H1 (cell line): ENCODE measurements around the gene ELOF1. TPM values are rescaled to one million over a fixed set of nuclear protein-coding genes. Genes with fewer than 3 reads are reported as not detected.

ENCODE experiments used
- CTCF ChIA-PET: fragments of 300-600 bp; sonication (Branson Sonifier 250); formaldehyde crosslinking; loops from one replicate; lab custom pipeline; 2021; ENCODE audit not compliant: partially characterized antibody; lab: Charles Lee
- POLR2A ChIA-PET: fragments of 300-600 bp; sonication (Branson Sonifier 250); formaldehyde crosslinking; loops from one replicate; lab custom pipeline; 2021; ENCODE audit warnings: inconsistent platforms; ENCODE audit not compliant: partially characterized antibody; lab: Charles Lee
- DNase-seq, 2 experiments: peaks; one replicate each; pipeline versions ENCODE4 v3.0.0 to v3.0.0-alpha.2; 2010 to 2022; ENCODE audit warnings: low spot score in 2 of 2, low read depth in 1 of 2, mixed read lengths in 1 of 2
- FAIRE-seq: peaks from 2 replicates; lab custom pipeline; 2011; peaks lifted over from hg19 to GRCh38; lab: Jason Lieb, UNC
- H2AFZ ChIP-seq: 2 replicates; pipeline ENCODE4 v1.8.1; 2012; ENCODE audit warnings: low read length, inconsistent platforms
- H2AK5ac ChIP-seq: 2 replicates; pipeline ENCODE4 v1.6.1; 2013; ENCODE audit warnings: low read depth, low read length
- H2BK120ac ChIP-seq: replicated peaks from 2 replicates; pipeline ENCODE3; 2013; ENCODE audit warnings: low read depth, low read length, inconsistent platforms
- H2BK12ac ChIP-seq: 2 replicates; pipeline ENCODE4 v1.6.1; 2013; ENCODE audit warnings: low read depth, low read length
- H2BK15ac ChIP-seq: 2 replicates; pipeline ENCODE4 v1.6.1; 2013; ENCODE audit warnings: low read length
- H2BK20ac ChIP-seq: 2 replicates; pipeline ENCODE4 v1.6.1; 2013; ENCODE audit warnings: low read length
- H2BK5ac ChIP-seq: 2 replicates; pipeline ENCODE4 v1.6.1; 2013; ENCODE audit warnings: low read depth, low read length
- H3K14ac ChIP-seq: 2 replicates; pipeline ENCODE4 v1.6.1; 2013; ENCODE audit warnings: inconsistent platforms; ENCODE audit not compliant: insufficient read length
- H3K18ac ChIP-seq: 2 replicates; pipeline ENCODE4 v1.6.1; 2013; ENCODE audit warnings: low read length; ENCODE audit errors: extremely low read depth
- H3K23ac ChIP-seq: 2 replicates; pipeline ENCODE4 v1.6.1; 2013; ENCODE audit warnings: inconsistent platforms; ENCODE audit not compliant: insufficient read length
- H3K23me2 ChIP-seq: 2 replicates; pipeline ENCODE4 v1.6.1; 2013; ENCODE audit warnings: low read depth, low read length
- H3K27ac ChIP-seq: 2 replicates; pipeline ENCODE4 v1.6.1; 2011; ENCODE audit warnings: low read depth, low read length, inconsistent platforms
- H3K27me3 ChIP-seq, 4 experiments: replicated peaks in 1 of 4; 1 replicate in 1 of 4; 2 replicates in 3 of 4; pipeline versions ENCODE4 v1.6.1 to v1.8.1; 2011 to 2013; ENCODE audit warnings: low read length in 3 of 4, mild to moderate bottlenecking in 3 of 4, inconsistent platforms in 2 of 4, mixed read lengths in 2 of 4, moderate library complexity in 1 of 4; ENCODE audit not compliant: control insufficient read depth in 3 of 4, insufficient read depth in 3 of 4; ENCODE audit errors: extremely low read depth in 1 of 4
- H3K36me3 ChIP-seq, 4 experiments: 2 replicates each; pipeline versions ENCODE4 v1.6.1 to v1.8.1; 2011 to 2013; ENCODE audit warnings: mild to moderate bottlenecking in 4 of 4, low read length in 3 of 4, moderate library complexity in 2 of 4, control low read depth in 1 of 4, inconsistent platforms in 1 of 4; ENCODE audit not compliant: insufficient read depth in 4 of 4, control insufficient read depth in 2 of 4
- H3K4ac ChIP-seq: replicated peaks from 2 replicates; pipeline ENCODE3; 2013; ENCODE audit warnings: low read length, low read depth, mixed read lengths, inconsistent platforms; ENCODE audit not compliant: insufficient read length
- H3K4me1 ChIP-seq, 4 experiments: replicated peaks in 1 of 4; 1 replicate in 1 of 4; 2 replicates in 3 of 4; pipeline versions ENCODE4 v1.6.1 to v1.8.1; 2011 to 2013; ENCODE audit warnings: low read length in 3 of 4, inconsistent platforms in 2 of 4, mixed read lengths in 1 of 4; ENCODE audit not compliant: insufficient read depth in 4 of 4, control insufficient read depth in 3 of 4
- H3K4me2 ChIP-seq, 2 experiments: 2 replicates each; pipeline versions ENCODE4 v1.6.1 to v1.8.1; 2011 to 2013; ENCODE audit warnings: low read depth in 2 of 2, low read length in 2 of 2, control low read depth in 1 of 2, inconsistent platforms in 1 of 2, mild to moderate bottlenecking in 1 of 2; ENCODE audit not compliant: insufficient read depth in 1 of 2
- H3K4me3 ChIP-seq, 4 experiments: fragments of 200-600, 300-600 bp in 1 of 4; sonication (generic), shearing (Covaris generic), sonication (Bioruptor Twin) in 1 of 4; 2 replicates each; pipeline versions ENCODE4 v1.5.1 to v1.8.1; 2011 to 2016; ENCODE audit warnings: low read length in 4 of 4, low read depth in 3 of 4, control low read depth in 2 of 4, inconsistent platforms in 2 of 4, mild to moderate bottlenecking in 2 of 4, mixed read lengths in 1 of 4, moderate library complexity in 1 of 4; ENCODE audit not compliant: insufficient read depth in 2 of 4; ENCODE audit errors: extremely low read depth in 1 of 4
- H3K56ac ChIP-seq: replicated peaks from 2 replicates; pipeline ENCODE3; 2013; ENCODE audit warnings: low read depth, mild to moderate bottlenecking, mixed read lengths, low read length, inconsistent platforms; ENCODE audit not compliant: insufficient read length
- H3K79me1 ChIP-seq: 2 replicates; pipeline ENCODE4 v1.6.1; 2013; ENCODE audit warnings: low read depth, low read length, control low read depth
- H3K79me2 ChIP-seq, 2 experiments: 2 replicates each; pipeline versions ENCODE4 v1.6.1 to v1.8.1; 2012 to 2013; ENCODE audit warnings: low read length in 2 of 2, mild to moderate bottlenecking in 2 of 2, inconsistent platforms in 1 of 2; ENCODE audit not compliant: insufficient read depth in 2 of 2, control insufficient read depth in 1 of 2
- H3K9ac ChIP-seq, 4 experiments: replicated peaks in 1 of 4; 1 replicate in 1 of 4; 2 replicates in 3 of 4; pipeline versions ENCODE4 v1.6.1 to v1.8.1; 2011 to 2013; ENCODE audit warnings: low read depth in 3 of 4, low read length in 3 of 4, control low read depth in 2 of 4, mild to moderate bottlenecking in 2 of 4, moderate library complexity in 2 of 4, inconsistent platforms in 1 of 4; ENCODE audit errors: extremely low read depth in 1 of 4
- H3K9me3 ChIP-seq, 2 experiments: 2 replicates each; pipeline versions ENCODE4 v1.6.1 to v1.8.1; 2012 to 2013; ENCODE audit warnings: mild to moderate bottlenecking in 2 of 2, moderate library complexity in 2 of 2, control low read depth in 1 of 2, inconsistent platforms in 1 of 2, low read depth in 1 of 2, low read length in 1 of 2, mixed read lengths in 1 of 2; ENCODE audit not compliant: insufficient read depth in 2 of 2
- H4K20me1 ChIP-seq, 2 experiments: replicated peaks in 1 of 2; 2 replicates each; pipeline versions ENCODE3 to v1.8.1; 2011 to 2013; ENCODE audit warnings: inconsistent platforms in 2 of 2, low read length in 2 of 2, mild to moderate bottlenecking in 1 of 2; ENCODE audit not compliant: insufficient read depth in 2 of 2, control insufficient read depth in 1 of 2
- H4K5ac ChIP-seq: 2 replicates; pipeline ENCODE4 v1.6.1; 2013; ENCODE audit warnings: low read length, low read depth, mixed read lengths, inconsistent platforms; ENCODE audit not compliant: insufficient read length
- H4K8ac ChIP-seq: 2 replicates; pipeline ENCODE4 v1.8.0; 2013; ENCODE audit warnings: mild to moderate bottlenecking, moderate library complexity, low read length, inconsistent platforms; ENCODE audit not compliant: insufficient read depth; ENCODE audit errors: extremely low read depth
- H4K91ac ChIP-seq: replicated peaks from 2 replicates; pipeline ENCODE3; 2013; ENCODE audit warnings: low read length, mixed read lengths, inconsistent platforms; ENCODE audit not compliant: insufficient read length
- WGBS, 2 experiments: shearing (Covaris generic) in 1 of 2; methylation state at CpG; one replicate each; pipeline versions ENCODE4 v1.1.6 to v1.1.7; 2013 to 2015; ENCODE audit warnings: low lambda C conversion rate in 2 of 2, mixed read lengths in 2 of 2, inconsistent platforms in 1 of 2, low coverage in 1 of 2, missing lambda C conversion rate in 1 of 2; ENCODE audit not compliant: insufficient replicate concordance in 2 of 2, insufficient coverage in 1 of 2, insufficient read length in 1 of 2; ENCODE audit errors: extremely low coverage in 1 of 2, missing lambda C conversion rate in 1 of 2; 5-methylcytosine and 5-hydroxymethylcytosine counted together
- polyA plus RNA-seq, 7 experiments: library from polyadenylated mRNA; depleted of rRNA in 3 of 7; stranded (reverse) in 5 of 7; unstranded in 2 of 7; fragments of >200 nt in 5 of 7; fragments of 200-250 nt in 2 of 7; gene quantifications; 1 replicate in 5 of 7; 2 replicates in 1 of 7; 4 replicates in 1 of 7; pipeline versions ENCODE4 v1.2.1 to v1.2.3, GENCODE V29; 2011 to 2013; ENCODE audit warnings: missing spikeins in 2 of 7, mixed read lengths in 2 of 7
- total RNA-seq: library from RNA; stranded (reverse); fragmentation: NEBNext Ultra II Directional; extraction: Animal tissue kit (Norgen Biotek cat#: 25700); gene quantifications from 2 replicates; pipeline ENCODE4 v1.2.1, GENCODE V29; 2021

ELOF1 gene
- total and polyA plus RNA-seq, 2 of the 8 experiments (the other 6 are each of a cell fraction or from before 2014, with no cell fraction given) = 84.2 to 101 TPM

GRCh38 chr19:11505032-11505503 is 54.0 kb downstream of the ELOF1 start:
- Histone ChIP-seq H3K36me3 (no peaks in the 10 kb centered on the region), H2BK5ac (no peak overlapping the region), H2BK15ac (no peak overlapping the region), H2BK12ac (no peak overlapping the region), H4K91ac (no peak overlapping the region), H4K5ac (peak overlapping the region; percentile 72), H3K4ac (no peak overlapping the region), H4K20me1 (no peaks in the 10 kb centered on the region), H3K4me3 (peak overlapping the region; percentile 69 to 85 (median 78)), H3K56ac (no peak overlapping the region), H3K9ac (peak overlapping the region; percentile 77 to 83 (median 80)), H3K27ac (peak overlapping the region; percentile 85; the same call in 1 of the 2 replicates), H3K4me1 (peaks cover 3 to 4% (median 4%) of the 10 kb centered on the region in 4 experiments; a peak in 6 of 7 replicates), H3K79me2 (no peaks in the 10 kb centered on the region; a peak in 1 of 4 replicates), H3K4me2 (peak overlapping the region; percentile 71 to 85), H3K14ac (no peak overlapping the region), H4K8ac (peak overlapping the region; percentile 97), H3K18ac (no peak overlapping the region), H2AK5ac (no peak overlapping the region), H3K23ac (no peak overlapping the region), H3K79me1 (peaks cover 4% of the 10 kb centered on the region), H3K27me3 (no peaks in the 10 kb centered on the region), H2AFZ (no peak overlapping the region; the same call in 1 of the 2 replicates), H3K23me2 (0 out of 2 replicates have a peak, but pooled peaks cover 2% of the 10 kb centered on the region), H2BK20ac (no peak overlapping the region), H3K9me3 (no peaks in the 10 kb centered on the region), H2BK120ac (no peak overlapping the region)
- POLR2A ChIA-PET = interaction anchor here (0.6 to 2.8 kb wide), 7 partner anchors 9 to 225 kb away, joined by 3 to 7 read pairs (median 3); partner anchors contain the start of genes CNN1 and ELAVL3
- DNase-seq (peak; percentile 96 to 98), FAIRE-seq (no peak)
- 4% methylated on average over 11 of the region's 33 CpGs; no CpG with 5 or more reads in 1 of the 2 experiments for WGBS, 2 experiments
- CTCF ChIA-PET = interaction anchor here (1.0 kb wide), 1 partner anchor 39 kb away, joined by 3 read pairs; no protein-coding TSS in a partner anchor
